ENCODE data around the gene PPL. TPM values are rescaled to one million over a fixed set of nuclear protein-coding genes. Genes with fewer than 3 reads are reported as not detected.

The PPL gene
- total and polyA plus RNA-seq, 2 of the 8 experiments (the other 6 are each of a cell fraction or from before 2014, with no cell fraction given): 11.3 to 29.5 TPM

DNA sequence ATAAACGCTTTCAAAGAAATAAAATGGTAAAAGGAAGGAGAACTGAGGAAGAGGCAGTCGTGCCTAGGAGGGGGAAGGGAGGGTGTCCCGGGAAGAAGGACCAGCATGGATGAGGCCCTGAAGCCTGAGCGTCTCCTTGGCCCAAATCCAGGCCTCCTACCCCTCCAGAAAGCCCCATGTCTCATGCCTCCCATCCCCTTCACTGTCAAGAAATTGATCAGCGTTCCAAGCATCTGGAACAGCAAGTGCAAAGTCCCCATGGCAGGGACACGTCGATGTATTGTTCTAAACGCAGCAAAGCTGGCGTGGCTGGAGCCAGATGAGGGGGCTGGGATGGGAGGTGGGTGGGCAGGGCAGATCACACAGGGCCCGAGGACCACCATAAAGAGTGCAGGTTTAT is 43.7 kb upstream of the PPL start:
- H2BK15ac ChIP-seq (ENCODE audit: low read length): no peak overlapping the region
- H2BK120ac ChIP-seq (replicated peaks; ENCODE audit: low read depth, low read length): no peak overlapping the region
- H3K4me2 ChIP-seq (ENCODE audit: insufficient read depth in 1 of 2, low read depth in 2 of 2, low read length in 2 of 2): no peak overlapping the region
- POLR2A ChIA-PET (ENCODE audit: partially characterized antibody): interaction anchor here (0.6 to 1.4 kb wide), 2 partner anchors 12 to 228 kb away, joined by 3 to 4 read pairs; no protein-coding TSS in a partner anchor
- H3K23me2 ChIP-seq (ENCODE audit: low read depth, low read length): no peaks in the 10 kb centered on the region
- no peak overlapping the region for H2BK5ac ChIP-seq (ENCODE audit: low read depth, low read length)
- WGBS, 2 experiments (ENCODE audit: extremely low coverage in 1 of 2, insufficient coverage in 1 of 2, insufficient read length in 1 of 2, insufficient replicate concordance in 2 of 2, low coverage in 1 of 2, low lambda C conversion rate in 2 of 2, missing lambda C conversion rate in 1 of 2): 89% methylated on average over 10 of the region's 10 CpGs; no CpG with 5 or more reads in 1 of the 2 experiments
- H3K56ac ChIP-seq (replicated peaks; ENCODE audit: insufficient read length, low read depth, low read length): no peak overlapping the region
- no peak overlapping the region for H4K8ac ChIP-seq (ENCODE audit: extremely low read depth, insufficient read depth, low read length)
- H2BK20ac ChIP-seq (ENCODE audit: low read length): 0 out of 2 replicates have a peak overlapping the region, but pooled peaks have one; percentile 34
- DNase-seq (ENCODE audit: low read depth in 1 of 2, low spot score in 2 of 2) (no peak), FAIRE-seq (no peak)
- TF ChIP-seq SIRT6 (IDR thresholded peaks at IDR 0.05; ENCODE audit: low read length) (no peak), MAFK (IDR thresholded peaks at IDR 0.05; ENCODE audit: low read depth, low read length) (no peak), JUND (IDR thresholded peaks at IDR 0.05; ENCODE audit: low read length) (no peak), CBX8 (IDR thresholded peaks at IDR 0.05; ENCODE audit: borderline replicate concordance, low read depth, low read length) (no peak), PHF8 (conservative IDR thresholded peaks at IDR 0.05; ENCODE audit: low read depth, low read length) (no peak), EP300 (IDR thresholded peaks at IDR 0.05; ENCODE audit: borderline replicate concordance in 1 of 2, low read depth in 2 of 2, low read length in 2 of 2) (no peak), NRF1 (IDR thresholded peaks at IDR 0.05; ENCODE audit: low read depth, low read length) (no peak), ASH2L (IDR thresholded peaks at IDR 0.05; ENCODE audit: low read length) (no peak), HDAC2 (IDR thresholded peaks at IDR 0.05; ENCODE audit: borderline replicate concordance in 1 of 2, low read depth in 2 of 2, low read length in 2 of 2) (no peak), TBP (IDR thresholded peaks at IDR 0.05; ENCODE audit: low read depth, low read length) (no peak), POLR2AphosphoS5 (IDR thresholded peaks at IDR 0.05; ENCODE audit: low read depth, low read length) (no peak), SAP30 (IDR thresholded peaks at IDR 0.05; ENCODE audit: insufficient read depth, insufficient replicate concordance, low read length) (no peak)
- TF ChIP-seq, protein P1, sequence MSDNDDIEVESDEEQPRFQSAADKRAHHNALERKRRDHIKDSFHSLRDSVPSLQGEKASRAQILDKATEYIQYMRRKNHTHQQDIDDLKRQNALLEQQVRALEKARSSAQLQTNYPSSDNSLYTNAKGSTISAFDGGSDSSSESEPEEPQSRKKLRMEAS (IDR thresholded peaks at IDR 0.05): no peak
- H3K27me3 ChIP-seq (replicated peaks in 1 of 4; ENCODE audit: control insufficient read depth in 3 of 4, extremely low read depth in 1 of 4, insufficient read depth in 3 of 4, low read length in 3 of 4): no peaks in the 10 kb centered on the region
- H3K14ac ChIP-seq (ENCODE audit: insufficient read length): no peak overlapping the region
- H3K27ac ChIP-seq (ENCODE audit: low read depth, low read length): no peak overlapping the region
- no peak overlapping the region for H3K18ac ChIP-seq (ENCODE audit: extremely low read depth, low read length)
- no peak overlapping the region for H3K4me3 ChIP-seq (ENCODE audit: extremely low read depth in 1 of 4, insufficient read depth in 2 of 4, low read depth in 3 of 4, low read length in 4 of 4)
- no peaks in the 10 kb centered on the region for H4K20me1 ChIP-seq (replicated peaks in 1 of 2; ENCODE audit: control insufficient read depth in 1 of 2, insufficient read depth in 2 of 2, low read length in 2 of 2)
- H3K4me1 ChIP-seq (replicated peaks in 1 of 4; ENCODE audit: control insufficient read depth in 3 of 4, insufficient read depth in 4 of 4, low read length in 3 of 4): peaks cover 0 to 5% (median 4%) of the 10 kb centered on the region in 4 experiments; a peak in 5 of 7 replicates
- H4K5ac ChIP-seq (ENCODE audit: insufficient read length, low read depth, low read length): no peak overlapping the region
- no peaks in the 10 kb centered on the region for H3K79me1 ChIP-seq (ENCODE audit: low read depth, low read length)
- H2AFZ ChIP-seq (ENCODE audit: low read length): no peak overlapping the region
- CTCF ChIA-PET (ENCODE audit: partially characterized antibody): no interaction called here
- no peak overlapping the region for H2BK12ac ChIP-seq (ENCODE audit: low read depth, low read length)
- no peaks in the 10 kb centered on the region for H3K79me2 ChIP-seq (ENCODE audit: control insufficient read depth in 1 of 2, insufficient read depth in 2 of 2, low read length in 2 of 2)
- H3K9ac ChIP-seq (replicated peaks in 1 of 4; ENCODE audit: extremely low read depth in 1 of 4, low read depth in 3 of 4, low read length in 3 of 4): no peak overlapping the region
- no peaks in the 10 kb centered on the region for H3K36me3 ChIP-seq (ENCODE audit: control insufficient read depth in 2 of 4, insufficient read depth in 4 of 4, low read length in 3 of 4)
- H2AK5ac ChIP-seq (ENCODE audit: low read depth, low read length): no peak overlapping the region
- H4K91ac ChIP-seq (replicated peaks; ENCODE audit: insufficient read length, low read length): no peak overlapping the region
- no peak overlapping the region for H3K23ac ChIP-seq (ENCODE audit: insufficient read length)
- H3K9me3 ChIP-seq (ENCODE audit: insufficient read depth in 2 of 2, low read depth in 1 of 2, low read length in 1 of 2): no peaks in the 10 kb centered on the region
- H3K4ac ChIP-seq (replicated peaks; ENCODE audit: insufficient read length, low read depth, low read length): no peak overlapping the region

Measured in H1 (cell line).